OCI-LY3 (cell line): Measurements from ENCODE around the gene STK33.

ENCODE experiments used
- EZH2phosphoT487 ChIP-seq: fragments of 200-600 bp; shearing (Covaris generic); IDR thresholded peaks from 2 replicates; pipeline ENCODE4 v1.6.1; 2018; ENCODE audit warnings: antibody characterized with exemption, mixed run types, low read depth
- TF ChIP-seq, protein P1 (sequence below): fragments of 200-600, 300-600 bp; sonication (generic); IDR thresholded peaks from 2 replicates; pipeline ENCODE4 v1.5.1; 2014; ENCODE audit warnings: antibody characterized with exemption, low read length, low read depth

DNA sequence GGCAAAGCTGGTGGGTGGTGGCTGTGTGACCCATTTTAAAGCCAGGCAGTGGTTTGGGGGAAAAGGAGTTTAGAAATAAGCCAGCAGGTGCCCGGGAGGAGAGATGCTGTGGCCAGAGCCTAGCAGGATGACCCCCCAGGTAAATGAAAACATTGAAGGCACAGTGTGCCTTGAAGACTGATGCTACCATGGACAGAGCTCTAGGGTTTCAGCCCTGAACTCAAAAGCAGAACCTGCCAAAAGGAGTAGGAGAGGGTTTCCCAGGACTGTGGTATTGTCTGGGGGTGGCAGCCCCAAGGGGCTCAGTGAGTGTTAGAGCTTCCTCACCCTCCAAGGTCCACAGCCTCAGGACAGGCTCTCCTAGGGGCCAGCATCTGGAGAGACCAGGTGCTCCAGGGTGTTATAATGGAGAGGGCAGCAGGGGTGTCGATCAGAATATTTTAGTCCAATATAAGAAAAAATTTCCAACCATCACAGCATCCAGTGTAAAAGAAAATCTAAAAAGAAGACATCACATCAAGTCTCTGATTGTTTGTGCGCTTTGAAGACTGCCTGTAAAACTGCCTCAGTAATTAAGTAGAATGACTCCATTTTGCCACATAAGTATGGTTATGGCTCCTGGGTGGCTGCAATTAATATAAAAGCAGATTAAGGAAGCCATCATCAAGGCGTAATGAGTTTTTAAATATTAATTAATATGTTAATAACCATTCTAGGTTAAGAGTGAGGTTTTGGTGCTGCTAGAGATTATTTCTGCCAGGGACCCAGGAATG lies 241.7 kb downstream of the STK33 start:
- TF ChIP-seq, protein P1, sequence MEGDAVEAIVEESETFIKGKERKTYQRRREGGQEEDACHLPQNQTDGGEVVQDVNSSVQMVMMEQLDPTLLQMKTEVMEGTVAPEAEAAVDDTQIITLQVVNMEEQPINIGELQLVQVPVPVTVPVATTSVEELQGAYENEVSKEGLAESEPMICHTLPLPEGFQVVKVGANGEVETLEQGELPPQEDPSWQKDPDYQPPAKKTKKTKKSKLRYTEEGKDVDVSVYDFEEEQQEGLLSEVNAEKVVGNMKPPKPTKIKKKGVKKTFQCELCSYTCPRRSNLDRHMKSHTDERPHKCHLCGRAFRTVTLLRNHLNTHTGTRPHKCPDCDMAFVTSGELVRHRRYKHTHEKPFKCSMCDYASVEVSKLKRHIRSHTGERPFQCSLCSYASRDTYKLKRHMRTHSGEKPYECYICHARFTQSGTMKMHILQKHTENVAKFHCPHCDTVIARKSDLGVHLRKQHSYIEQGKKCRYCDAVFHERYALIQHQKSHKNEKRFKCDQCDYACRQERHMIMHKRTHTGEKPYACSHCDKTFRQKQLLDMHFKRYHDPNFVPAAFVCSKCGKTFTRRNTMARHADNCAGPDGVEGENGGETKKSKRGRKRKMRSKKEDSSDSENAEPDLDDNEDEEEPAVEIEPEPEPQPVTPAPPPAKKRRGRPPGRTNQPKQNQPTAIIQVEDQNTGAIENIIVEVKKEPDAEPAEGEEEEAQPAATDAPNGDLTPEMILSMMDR: no peak
- TF ChIP-seq EZH2phosphoT487: no peak
